Neural progenitor cell (in vitro differentiated cells): ENCODE results near the gene WDR20. TPM values are rescaled to one million over a fixed set of nuclear protein-coding genes. Genes with fewer than 3 reads are reported as not detected.

ENCODE experiments used
- DNase-seq: peaks from one replicate; pipeline ENCODE4 v3.0.0-alpha.2; 2016; ENCODE audit warnings: low spot score
- H2AFZ ChIP-seq: fragments of 200-600 bp; sonication (generic); replicated peaks from 2 replicates; pipeline ENCODE4 v1.6.1; 2016; ENCODE audit warnings: antibody characterized with exemption
- H3F3A ChIP-seq: fragments of 200-600 bp; sonication (generic); 2 replicates; pipeline ENCODE4 v1.6.1; 2016; ENCODE audit warnings: antibody characterized with exemption, low read depth
- H3K27ac ChIP-seq: fragments of 200-600 bp; sonication (generic); 2 replicates; pipeline ENCODE4 v1.5.1; 2016; ENCODE audit warnings: mild to moderate bottlenecking
- H3K27me3 ChIP-seq: fragments of 200-600 bp; sonication (generic); 2 replicates; pipeline ENCODE4 v1.6.1; 2016; ENCODE audit warnings: mild to moderate bottlenecking, moderate library complexity
- H3K36me3 ChIP-seq: fragments of 200-600 bp; sonication (generic); 2 replicates; pipeline ENCODE4 v1.5.1; 2016
- H3K4me1 ChIP-seq: fragments of 200-600 bp; sonication (generic); 2 replicates; pipeline ENCODE4 v1.6.1; 2016; ENCODE audit warnings: mixed run types
- H3K4me2 ChIP-seq: fragments of 200-600 bp; sonication (generic); 2 replicates; pipeline ENCODE4 v1.6.1; 2016
- H3K4me3 ChIP-seq: fragments of 200-600 bp; sonication (generic); 2 replicates; pipeline ENCODE4 v1.5.1; 2016
- H3K79me2 ChIP-seq: fragments of 200-600 bp; sonication (generic); 2 replicates; pipeline ENCODE4 v1.6.1; 2016; ENCODE audit warnings: low read depth
- H3K9ac ChIP-seq: fragments of 200-600 bp; sonication (generic); 2 replicates; pipeline ENCODE4 v1.6.1; 2016
- H3K9me3 ChIP-seq: fragments of 200-600 bp; sonication (generic); 2 replicates; pipeline ENCODE4 v1.5.1; 2016; ENCODE audit warnings: low read depth
- H4K20me1 ChIP-seq: fragments of 200-600 bp; sonication (generic); 2 replicates; pipeline ENCODE4 v1.6.1; 2016; ENCODE audit warnings: low read depth
- H3K27ac Mint-ChIP-seq: 3 replicates; pipeline ENCODE4 v1.8.0; 2021; ENCODE audit warnings: mixed read lengths
- H3K27me3 Mint-ChIP-seq: 2 replicates; pipeline ENCODE4 v1.8.0; 2022; ENCODE audit warnings: low read depth, mild to moderate bottlenecking, inconsistent platforms, moderate library complexity, mixed read lengths; ENCODE audit not compliant: insufficient read depth
- H3K36me3 Mint-ChIP-seq: 3 replicates; pipeline ENCODE4 v1.8.0; 2021; ENCODE audit warnings: mixed read lengths
- H3K4me1 Mint-ChIP-seq: 3 replicates; pipeline ENCODE4 v1.8.0; 2021; ENCODE audit warnings: mixed read lengths
- H3K4me3 Mint-ChIP-seq: 3 replicates; pipeline ENCODE4 v1.8.0; 2021; ENCODE audit warnings: mild to moderate bottlenecking, moderate library complexity, mixed read lengths
- H3K9me3 Mint-ChIP-seq: 3 replicates; pipeline ENCODE4 v1.8.0; 2020; ENCODE audit warnings: mixed read lengths
- EZH2 ChIP-seq: fragments of 200-600 bp; sonication (generic); IDR thresholded peaks from 2 replicates; pipeline ENCODE4 v1.6.1; 2017; ENCODE audit warnings: antibody characterized with exemption, mild to moderate bottlenecking, moderate library complexity
- EZH2phosphoT487 ChIP-seq: fragments of 200-600 bp; sonication (generic); IDR thresholded peaks from 2 replicates; pipeline ENCODE4 v1.6.1; 2017; ENCODE audit warnings: antibody characterized with exemption
- total RNA-seq: library from RNA; depleted of rRNA; stranded (reverse); fragments of >200 nt; gene quantifications from 2 replicates; pipeline ENCODE4 v1.2.3, GENCODE V29; 2015; ENCODE audit warnings: low replicate concordance
- TF ChIP-seq, protein P1 (sequence below): fragments of 200-600 bp; sonication (generic); IDR thresholded peaks from 2 replicates; pipeline ENCODE4 v1.5.1; 2017; ENCODE audit warnings: antibody characterized with exemption, mild to moderate bottlenecking

WDR20 gene
- total RNA-seq, 1 donor from 2014 or later = 22.4 TPM

DNA sequence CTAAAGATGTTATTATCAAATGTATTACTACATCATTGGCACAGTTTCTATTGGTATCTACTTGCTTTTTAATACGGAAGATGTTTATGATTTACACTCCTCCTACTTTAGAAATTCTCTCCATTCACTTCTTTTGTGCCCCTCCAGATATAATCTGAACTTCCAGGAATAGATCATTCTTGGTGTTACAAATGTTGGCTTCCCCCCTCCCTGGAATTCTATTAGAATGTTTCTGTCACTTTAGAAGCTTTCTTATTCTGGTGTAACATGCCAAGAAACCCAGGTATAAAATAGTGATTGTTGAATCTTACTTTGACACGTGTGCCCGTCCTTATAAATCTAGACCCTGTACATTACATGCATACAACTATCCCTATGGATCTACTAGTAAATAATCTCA is 1.2 kb upstream of the WDR20 start:
- Histone ChIP-seq H4K20me1 (peaks cover 30% of the 10 kb centered on the region), H3K9ac (peak overlapping the region; percentile 39), H3F3A (peaks cover 8% of the 10 kb centered on the region), H3K4me2 (peak overlapping the region; percentile 75), H3K4me1 (peaks cover 19% of the 10 kb centered on the region), H3K79me2 (peaks cover 51% of the 10 kb centered on the region), H3K9me3 (no peaks in the 10 kb centered on the region), H3K27ac (no peak overlapping the region), H3K27me3 (no peaks in the 10 kb centered on the region), H3K4me3 (peak overlapping the region; percentile 91), H2AFZ (peak overlapping the region; percentile 84), H3K36me3 (no peaks in the 10 kb centered on the region)
- Mint-ChIP-seq H3K4me3 (peak overlapping the region; percentile 99), H3K27me3 (peaks cover 2% of the 10 kb centered on the region), H3K9me3 (no peaks in the 10 kb centered on the region), H3K27ac (no peak overlapping the region), H3K4me1 (peaks cover 19% of the 10 kb centered on the region), H3K36me3 (peaks cover 5% of the 10 kb centered on the region)
- DNase-seq = no peak
- TF ChIP-seq EZH2phosphoT487 (no peak), EZH2 (no peak)
- TF ChIP-seq, protein P1, sequence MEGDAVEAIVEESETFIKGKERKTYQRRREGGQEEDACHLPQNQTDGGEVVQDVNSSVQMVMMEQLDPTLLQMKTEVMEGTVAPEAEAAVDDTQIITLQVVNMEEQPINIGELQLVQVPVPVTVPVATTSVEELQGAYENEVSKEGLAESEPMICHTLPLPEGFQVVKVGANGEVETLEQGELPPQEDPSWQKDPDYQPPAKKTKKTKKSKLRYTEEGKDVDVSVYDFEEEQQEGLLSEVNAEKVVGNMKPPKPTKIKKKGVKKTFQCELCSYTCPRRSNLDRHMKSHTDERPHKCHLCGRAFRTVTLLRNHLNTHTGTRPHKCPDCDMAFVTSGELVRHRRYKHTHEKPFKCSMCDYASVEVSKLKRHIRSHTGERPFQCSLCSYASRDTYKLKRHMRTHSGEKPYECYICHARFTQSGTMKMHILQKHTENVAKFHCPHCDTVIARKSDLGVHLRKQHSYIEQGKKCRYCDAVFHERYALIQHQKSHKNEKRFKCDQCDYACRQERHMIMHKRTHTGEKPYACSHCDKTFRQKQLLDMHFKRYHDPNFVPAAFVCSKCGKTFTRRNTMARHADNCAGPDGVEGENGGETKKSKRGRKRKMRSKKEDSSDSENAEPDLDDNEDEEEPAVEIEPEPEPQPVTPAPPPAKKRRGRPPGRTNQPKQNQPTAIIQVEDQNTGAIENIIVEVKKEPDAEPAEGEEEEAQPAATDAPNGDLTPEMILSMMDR = no peak

DNA sequence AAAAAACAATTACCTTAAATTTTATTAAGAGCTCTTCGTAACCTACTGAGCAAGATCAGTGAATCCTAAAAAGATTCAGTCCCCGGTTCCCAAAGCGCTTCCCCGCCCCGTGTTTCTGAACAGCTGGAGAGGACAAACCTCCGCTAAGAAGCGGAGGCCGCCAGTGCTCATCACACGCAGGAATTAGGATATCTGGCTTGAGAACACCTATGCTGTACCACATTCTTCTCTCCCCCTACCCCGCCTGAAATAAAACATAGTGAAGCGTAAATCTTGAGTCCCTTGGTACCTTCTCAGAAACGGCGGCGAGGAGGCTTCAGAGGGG is 774 bp upstream of the WDR20 start:
- peaks cover 5% of the 10 kb centered on the region for H3K36me3 Mint-ChIP-seq
- TF ChIP-seq, protein P1 = no peak
- TF ChIP-seq EZH2phosphoT487 (no peak), EZH2 (no peak)
- Histone ChIP-seq H3F3A (peaks cover 8% of the 10 kb centered on the region), H3K27ac (no peak overlapping the region), H3K79me2 (peaks cover 54% of the 10 kb centered on the region), H3K9me3 (no peaks in the 10 kb centered on the region), H4K20me1 (peaks cover 32% of the 10 kb centered on the region), H3K4me2 (peak overlapping the region; percentile 75), H3K4me3 (peak overlapping the region; percentile 91), H3K9ac (peak overlapping the region; percentile 39), H3K4me1 (peaks cover 19% of the 10 kb centered on the region), H3K36me3 (no peaks in the 10 kb centered on the region), H2AFZ (peak overlapping the region; percentile 84), H3K27me3 (no peaks in the 10 kb centered on the region)
- H3K27ac Mint-ChIP-seq = no peak overlapping the region
- peaks cover 19% of the 10 kb centered on the region for H3K4me1 Mint-ChIP-seq
- peak overlapping the region; percentile 99 for H3K4me3 Mint-ChIP-seq
- no peak for DNase-seq
- H3K9me3 Mint-ChIP-seq = no peaks in the 10 kb centered on the region
- peaks cover 2% of the 10 kb centered on the region for H3K27me3 Mint-ChIP-seq

DNA sequence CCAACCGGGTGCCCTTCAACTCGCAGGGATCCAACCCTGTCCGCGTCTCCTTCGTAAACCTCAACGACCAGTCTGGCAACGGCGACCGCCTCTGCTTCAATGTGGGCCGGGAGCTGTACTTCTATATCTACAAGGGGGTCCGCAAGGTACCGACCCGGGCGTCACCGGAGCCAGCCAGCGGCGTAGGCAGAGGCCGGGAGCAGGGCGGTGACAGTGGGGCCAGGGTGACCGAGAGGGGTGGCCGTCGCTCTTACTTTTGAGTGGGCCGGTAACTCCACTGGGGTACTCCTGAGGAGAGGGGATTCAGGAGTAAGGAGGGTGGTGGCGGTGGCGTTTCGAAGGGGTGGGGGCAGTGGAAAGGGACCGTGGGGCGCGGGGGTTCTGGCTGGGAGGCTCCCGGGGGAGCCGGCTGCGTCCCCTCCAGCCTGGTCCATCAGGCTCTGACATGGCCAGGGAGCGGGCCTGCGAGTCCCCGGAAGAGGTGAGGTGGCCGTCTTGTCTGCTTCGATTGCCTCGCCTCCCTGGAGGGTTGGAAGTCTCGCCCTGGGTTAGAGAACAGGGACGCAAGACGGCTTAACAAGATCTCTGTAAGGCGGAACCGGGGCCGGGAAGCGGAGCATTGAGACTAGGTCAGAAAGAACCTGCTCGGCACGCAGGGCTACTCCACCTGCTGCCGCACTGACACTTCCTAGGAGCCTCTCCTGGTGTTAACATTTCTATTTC is 491 bp downstream of the WDR20 start:
- peak overlapping the region; percentile 93 for H2AFZ ChIP-seq
- Mint-ChIP-seq H3K27me3 (peaks cover 2% of the 10 kb centered on the region), H3K9me3 (no peaks in the 10 kb centered on the region), H3K36me3 (peaks cover 2% of the 10 kb centered on the region), H3K27ac (peak overlapping the region; percentile 96), H3K4me3 (peak overlapping the region; percentile 99), H3K4me1 (peaks cover 19% of the 10 kb centered on the region)
- peaks cover 8% of the 10 kb centered on the region for H3F3A ChIP-seq
- peak overlapping the region; percentile 91 for H3K4me3 ChIP-seq
- H3K9me3 ChIP-seq = no peaks in the 10 kb centered on the region
- H4K20me1 ChIP-seq = peaks cover 38% of the 10 kb centered on the region
- H3K27ac ChIP-seq = peak overlapping the region; percentile 54
- peak; percentile 64 for DNase-seq
- H3K4me2 ChIP-seq = peak overlapping the region; percentile 94
- TF ChIP-seq EZH2phosphoT487 (no peak), EZH2 (no peak)
- TF ChIP-seq, protein P1 = no peak
- H3K27me3 ChIP-seq = no peaks in the 10 kb centered on the region
- H3K36me3 ChIP-seq = no peaks in the 10 kb centered on the region
- H3K79me2 ChIP-seq = peaks cover 67% of the 10 kb centered on the region
- H3K4me1 ChIP-seq = peaks cover 19% of the 10 kb centered on the region
- H3K9ac ChIP-seq = peak overlapping the region; percentile 94
